GM10847 (cell line): ENCODE measurements around the gene SPDYE4.

Experiments
- POLR2A ChIP-seq: IDR thresholded peaks from 2 replicates; pipeline ENCODE4 v1.6.1; 2011; ENCODE audit not compliant: insufficient read length; ENCODE audit errors: extremely low read depth

The SPDYE4 gene, protein sequence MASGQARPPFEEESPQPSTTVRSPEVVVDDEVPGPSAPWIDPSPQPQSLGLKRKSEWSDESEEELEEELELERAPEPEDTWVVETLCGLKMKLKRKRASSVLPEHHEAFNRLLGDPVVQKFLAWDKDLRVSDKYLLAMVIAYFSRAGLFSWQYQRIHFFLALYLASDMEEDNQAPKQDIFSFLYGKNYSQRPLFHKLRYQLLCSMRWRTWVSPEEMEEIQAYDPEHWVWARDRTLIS

DNA sequence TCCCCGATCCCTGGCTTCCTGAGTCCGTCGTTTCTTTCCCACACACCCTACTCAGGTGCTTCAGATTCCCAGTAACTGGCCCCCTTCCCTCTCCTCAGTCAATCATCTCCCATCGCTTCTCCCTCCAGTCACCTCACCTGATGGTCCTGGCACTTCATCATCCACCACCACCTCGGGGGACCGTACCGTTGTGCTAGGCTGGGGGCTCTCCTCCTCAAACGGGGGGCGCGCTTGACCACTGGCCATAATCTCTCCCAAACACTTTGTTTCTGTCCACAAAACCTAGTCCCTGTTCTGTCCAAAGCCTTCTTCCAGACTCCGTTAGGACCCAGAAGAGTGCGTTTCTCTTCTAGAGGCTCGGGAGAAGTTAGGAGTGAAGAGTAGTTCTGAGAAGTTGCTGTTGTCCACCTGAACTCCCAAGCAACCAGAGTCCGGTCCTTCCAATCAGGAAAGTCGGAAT lies at the start of gene SPDYE4:
TSS of gene SPDYE4 (minus strand) at position 410 of the 460 bp plus-strand sequence. CDS start at position 246, 164 bp downstream.
- no peak for TF ChIP-seq POLR2A

DNA sequence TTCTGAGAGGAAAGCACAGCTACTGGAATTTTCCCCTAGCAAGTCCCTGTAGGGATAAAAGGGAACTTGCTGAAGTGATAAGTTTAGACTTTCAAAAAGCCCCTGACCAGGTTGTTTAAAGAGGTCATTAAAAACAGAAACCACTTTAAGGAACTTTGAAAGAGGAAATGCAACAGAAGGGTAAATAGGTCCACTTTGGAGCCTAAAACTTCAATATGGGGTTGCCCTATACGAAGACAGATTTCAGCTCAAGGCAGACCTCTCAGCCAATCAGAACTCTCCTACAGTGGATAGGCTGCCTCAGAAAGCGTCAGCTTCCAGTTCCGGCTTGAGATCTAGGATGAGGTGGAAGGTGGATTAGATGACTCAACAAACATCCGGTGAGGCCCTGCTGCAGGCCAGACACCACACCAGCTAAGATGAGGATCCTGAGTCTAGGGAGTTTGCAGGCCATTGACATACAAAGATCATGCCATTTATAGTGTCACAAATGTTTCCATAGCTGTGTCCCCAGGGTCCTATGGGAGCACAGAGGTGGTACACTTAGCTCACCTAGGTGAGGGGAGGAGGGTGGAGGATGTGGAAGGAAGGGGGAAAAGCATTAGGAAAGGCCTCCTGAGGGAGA lies 48.7 kb upstream of the SPDYE4 start:
- TF ChIP-seq POLR2A: no peak

- no peak for TF ChIP-seq POLR2A
Measured at GRCh38 chr17:8806253-8806925, 48.0 kb upstream of the SPDYE4 start.

DNA sequence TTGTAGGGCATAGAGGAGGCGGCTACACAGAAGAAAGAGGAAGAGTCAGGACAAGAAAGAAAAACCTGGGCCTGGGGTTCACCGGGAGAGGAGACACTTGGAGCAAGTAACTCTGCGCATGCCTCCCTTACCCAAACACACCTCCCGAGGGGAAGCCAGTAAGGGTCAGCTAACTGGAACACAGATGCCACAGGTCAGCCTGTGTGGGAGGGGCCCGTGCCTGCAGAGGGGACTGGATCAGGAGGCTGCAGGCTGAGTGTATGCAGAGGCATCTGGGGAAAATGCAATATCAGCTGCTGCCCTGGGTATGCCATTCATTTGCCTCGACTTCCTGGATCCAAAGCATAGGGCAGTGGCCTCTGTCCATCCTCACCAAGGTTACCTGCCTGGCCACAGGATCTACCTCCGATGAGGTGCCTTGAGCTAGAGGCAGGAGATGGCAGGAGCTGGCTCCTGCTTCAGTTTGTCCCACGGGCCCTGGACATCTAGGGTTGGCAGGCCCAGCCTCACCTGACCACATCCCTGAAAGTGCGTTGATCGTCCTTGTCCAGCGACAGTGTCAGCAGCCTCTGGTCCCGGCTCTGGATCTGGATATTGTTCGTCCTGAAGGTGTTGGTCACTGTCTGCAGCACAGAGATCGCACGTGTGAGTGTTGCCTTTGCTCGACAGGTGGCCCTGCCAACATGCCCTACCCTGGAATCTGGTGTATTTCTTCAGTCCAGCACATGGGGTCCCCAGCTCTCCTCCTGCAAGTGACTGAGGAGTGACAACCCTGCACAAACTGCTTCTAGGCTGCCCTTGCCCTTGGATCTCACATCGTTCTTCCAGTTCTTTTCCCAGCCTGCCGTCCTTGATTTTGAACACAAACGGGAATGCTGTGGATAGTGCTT lies 45.4 kb upstream of the SPDYE4 start:
- TF ChIP-seq POLR2A: no peak

GRCh38 chr17:8801135-8801840 lies 42.9 kb upstream of the SPDYE4 start:
- no peak for TF ChIP-seq POLR2A

- no peak for TF ChIP-seq POLR2A
Measured at GRCh38 chr17:8800656-8801055, 42.3 kb upstream of the SPDYE4 start.

- TF ChIP-seq POLR2A: no peak
Measured at GRCh38 chr17:8799570-8800212, 41.3 kb upstream of the SPDYE4 start.

GRCh38 chr17:8798846-8799569 lies 40.7 kb upstream of the SPDYE4 start, which contains the start of gene MFSD6L:
Gene MFSD6L (minus strand): TSS chr17:8799365. CDS start chr17:8799120, 245 bp downstream.
- TF ChIP-seq POLR2A: no peak

- no peak for TF ChIP-seq POLR2A
Measured at GRCh38 chr17:8798176-8798845, 40.0 kb upstream of the SPDYE4 start.

DNA sequence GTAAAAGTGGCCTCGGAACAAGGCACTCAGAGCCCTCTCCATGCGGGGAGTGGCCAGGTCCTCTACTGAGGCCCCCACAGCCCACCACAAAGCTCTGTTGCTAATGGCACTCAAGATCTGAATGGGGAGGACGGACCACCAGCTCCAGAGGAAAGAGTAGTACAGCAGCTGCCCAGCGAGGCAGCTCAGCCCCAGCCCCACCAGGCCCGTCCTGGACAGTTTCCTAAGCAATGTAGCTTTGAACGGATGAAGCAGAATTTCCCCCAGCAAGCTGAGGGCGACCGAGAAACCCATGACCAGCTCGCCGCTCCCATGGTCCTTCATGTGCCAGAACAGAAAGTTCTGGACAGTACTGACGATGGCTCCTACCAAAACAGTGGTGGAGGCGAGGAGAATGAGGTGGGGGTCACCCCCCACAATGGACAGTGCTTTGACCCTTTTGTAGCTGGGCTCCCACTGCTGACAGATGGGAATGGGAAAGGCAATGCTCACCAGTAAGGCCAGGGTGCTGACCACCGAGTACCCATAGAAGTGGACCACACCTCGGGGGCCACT lies 39.4 kb upstream of the SPDYE4 start:
- no peak for TF ChIP-seq POLR2A

- no peak for TF ChIP-seq POLR2A
Measured at GRCh38 chr17:8794636-8795035, 36.3 kb upstream of the SPDYE4 start.

GRCh38 chr17:8793649-8794048 lies 35.3 kb upstream of the SPDYE4 start:
- no peak for TF ChIP-seq POLR2A

GRCh38 chr17:8792646-8793045 lies 34.3 kb upstream of the SPDYE4 start:
- no peak for TF ChIP-seq POLR2A

DNA sequence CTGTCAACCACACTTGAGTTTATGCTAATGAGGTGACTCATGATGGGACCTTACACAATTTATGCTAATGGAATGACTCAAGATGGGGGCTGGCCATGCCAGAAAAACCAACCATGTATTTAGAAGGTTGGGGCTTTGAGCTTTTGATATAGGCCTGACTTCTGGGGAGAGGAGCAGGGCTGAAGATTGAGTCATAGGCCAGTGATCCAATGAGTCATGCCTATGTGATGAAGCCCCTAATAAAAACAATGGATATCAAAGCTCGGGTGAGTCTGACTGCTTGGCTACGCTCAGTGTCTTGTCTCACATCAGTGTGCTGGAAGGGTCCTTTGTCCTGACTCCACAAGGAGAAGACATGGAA lies 33.5 kb upstream of the SPDYE4 start:
- no peak for TF ChIP-seq POLR2A
